ENCODE measurements around the gene FLCN.
"Not testable (repeated sequence)": the region's sequence is repeated elsewhere in the genome, so short reads cannot be mapped to it uniquely, and the experiment has no call there.

- not testable (repeated sequence) for TF ChIP-seq CTCF (IDR thresholded peaks at IDR 0.05; ENCODE audit: insufficient read depth, low read length, poor library complexity, severe bottlenecking); EZH2phosphoT487 (conservative IDR thresholded peaks at IDR 0.05; ENCODE audit: low read length)
Observed at GRCh38 chr17:17195466-17195865, 41.5 kb downstream of the FLCN start.
